ENCODE data around the gene TTC22. TPM values are rescaled to one million over a fixed set of nuclear protein-coding genes. Genes with fewer than 3 reads are reported as not detected.

The TTC22 gene
- total and polyA plus RNA-seq, 7 experiments from 2014 or later, result 2.0 to 16.6 (median 7.3) TPM

GRCh38 chr1:54772951-54773350 is 28.2 kb downstream of the TTC22 start:
- no peaks in the 10 kb centered on the region for H3K9me3 ChIP-seq (ENCODE audit: control insufficient read depth in 2 of 3, low read length in 3 of 3)
- H3K27me3 ChIP-seq (ENCODE audit: control insufficient read depth in 2 of 2, insufficient read depth in 2 of 2, low read length in 2 of 2), result no peaks in the 10 kb centered on the region
- Mint-ChIP-seq H3K27ac (peak overlapping the region in 1 of 9 donors; percentile 11), H3K4me1 (peaks cover 0 to 1% (median 0%) of the 10 kb centered on the region in 7 donors), H3K4me3 (no peak overlapping the region), H3K36me3 (no peaks in the 10 kb centered on the region), H3K27me3 (no peaks in the 10 kb centered on the region), H3K9me3 (no peaks in the 10 kb centered on the region)
- no peaks in the 10 kb centered on the region for H3K4me1 ChIP-seq (ENCODE audit: control insufficient read depth in 2 of 2, insufficient read depth in 2 of 2, low read length in 2 of 2)
- ATAC-seq, result no peak
- no peaks in the 10 kb centered on the region for H3K36me3 ChIP-seq (ENCODE audit: control insufficient read depth in 2 of 3, insufficient read depth in 3 of 3, low read length in 3 of 3)
- DNase-seq, result no peak
- intact Hi-C loops (cut with micrococcal nuclease), result no loop called here
- ChIA-PET POLR2A (no interaction called here), CTCF (no interaction called here)
- no peak overlapping the region for H3K27ac ChIP-seq (ENCODE audit: low read depth, low read length)
- no peak overlapping the region for H3K4me3 ChIP-seq (ENCODE audit: low read length)

- Mint-ChIP-seq H3K27ac (no peak overlapping the region), H3K4me3 (no peak overlapping the region), H3K9me3 (peaks cover 0 to 2% (median 0%) of the 10 kb centered on the region in 11 donors), H3K27me3 (no peaks in the 10 kb centered on the region), H3K36me3 (peaks cover 0 to 1% (median 0%) of the 10 kb centered on the region in 5 donors), H3K4me1 (peaks cover 7 to 19% (median 14%) of the 10 kb centered on the region in 7 donors)
- Histone ChIP-seq H3K27ac (ENCODE audit: low read depth, low read length) (no peak overlapping the region), H3K4me3 (ENCODE audit: low read length) (no peak overlapping the region), H3K9me3 (ENCODE audit: control insufficient read depth in 2 of 3, low read length in 3 of 3) (no peaks in the 10 kb centered on the region), H3K27me3 (ENCODE audit: control insufficient read depth in 2 of 2, insufficient read depth in 2 of 2, low read length in 2 of 2) (no peaks in the 10 kb centered on the region), H3K36me3 (ENCODE audit: control insufficient read depth in 2 of 3, insufficient read depth in 3 of 3, low read length in 3 of 3) (no peaks in the 10 kb centered on the region), H3K4me1 (ENCODE audit: control insufficient read depth in 2 of 2, insufficient read depth in 2 of 2, low read length in 2 of 2) (peaks cover 0 to 9% of the 10 kb centered on the region in 2 donors)
- no peak for DNase-seq
- ChIA-PET CTCF (no interaction called here), POLR2A (no interaction called here)
- ATAC-seq, result no peak
- intact Hi-C loops (cut with micrococcal nuclease), result no loop called here
Measured at GRCh38 chr1:54768093-54768492, 33.0 kb downstream of the TTC22 start.

- H3K9me3 Mint-ChIP-seq, result peaks cover 0 to 2% (median 0%) of the 10 kb centered on the region in 11 donors
- ATAC-seq (no peak), DNase-seq (no peak)
- H3K4me3 Mint-ChIP-seq, result peak overlapping the region in 1 of 10 donors; percentile 4
- no peaks in the 10 kb centered on the region for H3K27me3 Mint-ChIP-seq
- ChIA-PET CTCF (no interaction called here), POLR2A (no interaction called here)
- peaks cover 7 to 24% (median 19%) of the 10 kb centered on the region in 7 donors for H3K4me1 Mint-ChIP-seq
- intact Hi-C loops (cut with micrococcal nuclease), result no loop called here
- peaks cover 0 to 1% (median 0%) of the 10 kb centered on the region in 5 donors for H3K36me3 Mint-ChIP-seq
- Histone ChIP-seq H3K27me3 (ENCODE audit: control insufficient read depth in 2 of 2, insufficient read depth in 2 of 2, low read length in 2 of 2) (no peaks in the 10 kb centered on the region), H3K4me1 (ENCODE audit: control insufficient read depth in 2 of 2, insufficient read depth in 2 of 2, low read length in 2 of 2) (peaks cover 0 to 9% of the 10 kb centered on the region in 2 donors), H3K9me3 (ENCODE audit: control insufficient read depth in 2 of 3, low read length in 3 of 3) (no peaks in the 10 kb centered on the region), H3K36me3 (ENCODE audit: control insufficient read depth in 2 of 3, insufficient read depth in 3 of 3, low read length in 3 of 3) (no peaks in the 10 kb centered on the region), H3K27ac (ENCODE audit: low read depth, low read length) (no peak overlapping the region), H3K4me3 (ENCODE audit: low read length) (no peak overlapping the region)
- H3K27ac Mint-ChIP-seq, result peak overlapping the region in 3 of 9 donors; percentile 31 to 72 (median 62)
Measured at GRCh38 chr1:54767526-54767925, 33.6 kb downstream of the TTC22 start.

- Histone ChIP-seq H3K36me3 (ENCODE audit: control insufficient read depth in 2 of 3, insufficient read depth in 3 of 3, low read length in 3 of 3) (no peaks in the 10 kb centered on the region), H3K27ac (ENCODE audit: low read depth, low read length) (no peak overlapping the region), H3K9me3 (ENCODE audit: control insufficient read depth in 2 of 3, low read length in 3 of 3) (no peaks in the 10 kb centered on the region), H3K4me1 (ENCODE audit: control insufficient read depth in 2 of 2, insufficient read depth in 2 of 2, low read length in 2 of 2) (peaks cover 0 to 9% of the 10 kb centered on the region in 2 donors), H3K27me3 (ENCODE audit: control insufficient read depth in 2 of 2, insufficient read depth in 2 of 2, low read length in 2 of 2) (no peaks in the 10 kb centered on the region), H3K4me3 (ENCODE audit: low read length) (no peak overlapping the region)
- Mint-ChIP-seq H3K27me3 (no peaks in the 10 kb centered on the region), H3K4me1 (peaks cover 7 to 24% (median 19%) of the 10 kb centered on the region in 7 donors), H3K36me3 (peaks cover 0 to 1% (median 0%) of the 10 kb centered on the region in 5 donors), H3K9me3 (peaks cover 0 to 2% (median 0%) of the 10 kb centered on the region in 11 donors), H3K4me3 (no peak overlapping the region), H3K27ac (peak overlapping the region in 2 of 9 donors; percentile 25 to 33)
- intact Hi-C loops (cut with micrococcal nuclease), result no loop called here
- ATAC-seq (no peak), DNase-seq (no peak)
- POLR2A ChIA-PET, result no interaction called here
- CTCF ChIA-PET, result no interaction called here
Measured at GRCh38 chr1:54766726-54767125, 34.4 kb downstream of the TTC22 start.

- CTCF ChIA-PET, result interaction anchor here (1.9 kb wide), 1 partner anchor 36 kb away, joined by 10 read pairs; the partner anchor contains the start of gene TTC22
- Mint-ChIP-seq H3K4me3 (peak overlapping the region; percentile 94 to 97 (median 96)), H3K4me1 (peaks cover 14 to 25% (median 24%) of the 10 kb centered on the region in 7 donors), H3K36me3 (peaks cover 0 to 5% (median 0%) of the 10 kb centered on the region in 5 donors), H3K27ac (peak overlapping the region; percentile 81 to 97 (median 93)), H3K9me3 (peaks cover 0 to 2% (median 0%) of the 10 kb centered on the region in 11 donors), H3K27me3 (no peaks in the 10 kb centered on the region)
- Histone ChIP-seq H3K36me3 (ENCODE audit: control insufficient read depth in 2 of 3, insufficient read depth in 3 of 3, low read length in 3 of 3) (no peaks in the 10 kb centered on the region), H3K9me3 (ENCODE audit: control insufficient read depth in 2 of 3, low read length in 3 of 3) (no peaks in the 10 kb centered on the region), H3K4me1 (ENCODE audit: control insufficient read depth in 2 of 2, insufficient read depth in 2 of 2, low read length in 2 of 2) (peaks cover 0 to 9% of the 10 kb centered on the region in 2 donors), H3K27ac (ENCODE audit: low read depth, low read length) (peak overlapping the region; percentile 83), H3K4me3 (ENCODE audit: low read length) (peak overlapping the region; percentile 95), H3K27me3 (ENCODE audit: control insufficient read depth in 2 of 2, insufficient read depth in 2 of 2, low read length in 2 of 2) (no peaks in the 10 kb centered on the region)
- POLR2A ChIA-PET, result interaction anchor here (0.8 to 1.7 kb wide), 2 partner anchors 49 to 712 kb away, joined by 3 to 7 read pairs; partner anchors contain the start of genes TCEANC2, TMEM59 and TTC4
- ATAC-seq (peak; percentile 10), DNase-seq (no peak)
- intact Hi-C loops (cut with micrococcal nuclease), result loop anchor here (1.0 to 5.0 kb wide), 16 partner anchors 36 to 1843 kb away; partner anchors contain the start of genes DHCR24 (in 2 of the 2), TCEANC2 (in 2 of the 2), TMEM59 (in 2 of the 2) and TTC22 (in 2 of the 2)
Measured at GRCh38 chr1:54764922-54765561, 36.1 kb downstream of the TTC22 start.

- intact Hi-C loops (cut with micrococcal nuclease), result loop anchor here (1.0 to 5.0 kb wide), 16 partner anchors 37 to 1842 kb away; partner anchors contain the start of genes DHCR24 (in 2 of the 2), TCEANC2 (in 2 of the 2), TMEM59 (in 2 of the 2) and TTC22 (in 2 of the 2)
- Mint-ChIP-seq H3K36me3 (peaks cover 0 to 5% (median 1%) of the 10 kb centered on the region in 5 donors), H3K9me3 (peaks cover 0 to 2% (median 0%) of the 10 kb centered on the region in 11 donors), H3K4me3 (peak within 1 kb of the TSS; percentile 94 to 97 (median 96)), H3K4me1 (peaks cover 14 to 26% (median 24%) of the 10 kb centered on the region in 7 donors), H3K27ac (peak within 1 kb of the TSS; percentile 81 to 97 (median 93)), H3K27me3 (no peaks in the 10 kb centered on the region)
- H3K36me3 ChIP-seq (ENCODE audit: control insufficient read depth in 2 of 3, insufficient read depth in 3 of 3, low read length in 3 of 3), result no peaks in the 10 kb centered on the region
- peak; percentile 89 to 98 (median 97) for DNase-seq
- no peaks in the 10 kb centered on the region for H3K27me3 ChIP-seq (ENCODE audit: control insufficient read depth in 2 of 2, insufficient read depth in 2 of 2, low read length in 2 of 2)
- ATAC-seq, result peak; percentile 96
- no peaks in the 10 kb centered on the region for H3K9me3 ChIP-seq (ENCODE audit: control insufficient read depth in 2 of 3, low read length in 3 of 3)
- peak within 1 kb of the TSS; percentile 83 for H3K27ac ChIP-seq (ENCODE audit: low read depth, low read length)
- H3K4me1 ChIP-seq (ENCODE audit: control insufficient read depth in 2 of 2, insufficient read depth in 2 of 2, low read length in 2 of 2), result peaks cover 0 to 9% of the 10 kb centered on the region in 2 donors
- ChIA-PET POLR2A (interaction anchor here (0.8 to 1.9 kb wide), 5 partner anchors 35 to 711 kb away, joined by 3 to 8 read pairs (median 3); partner anchors contain the start of genes TCEANC2, TMEM59, TTC22 and TTC4), CTCF (interaction anchor here (1.9 kb wide), 1 partner anchor 37 kb away, joined by 10 read pairs; the partner anchor contains the start of gene TTC22)
- peak within 1 kb of the TSS; percentile 95 for H3K4me3 ChIP-seq (ENCODE audit: low read length)
Measured at GRCh38 chr1:54764133-54764921, 36.8 kb downstream of the TTC22 start, which contains the start of gene PARS2. TSS of gene PARS2 (minus strand) at chr1:54764523. CDS start at chr1:54759161, 5,362 bp downstream.
